ENCODE data around the gene MKRN2OS. TPM values are rescaled to one million over a fixed set of nuclear protein-coding genes. Genes with fewer than 3 reads are reported as not detected.

MKRN2OS gene
- polyA plus RNA-seq, 1 experiment: not detected

GRCh38 chr3:12559520-12559919 is 14.2 kb upstream of the MKRN2OS start:
- Histone ChIP-seq H3K4me3 (ENCODE audit: low read depth, low read length) (no peak overlapping the region), H3K27me3 (ENCODE audit: control insufficient read depth, insufficient read depth, low read length) (no peaks in the 10 kb centered on the region), H3K9me3 (ENCODE audit: control insufficient read depth, insufficient read depth, low read length) (no peaks in the 10 kb centered on the region; the same call in 1 of the 2 replicates), H3K27ac (ENCODE audit: low read depth, low read length) (no peak overlapping the region)
- ChIA-PET POLR2A (interaction anchor here (1.2 kb wide), 1 partner anchor 25 kb away, joined by 3 read pairs; no protein-coding TSS in a partner anchor), CTCF (interaction anchor here (0.6 to 1.2 kb wide), 4 partner anchors 56 to 424 kb away, joined by 3 to 4 read pairs (median 4); no protein-coding TSS in a partner anchor)
- no peak for TF ChIP-seq CTCF (IDR thresholded peaks at IDR 0.05; ENCODE audit: low read depth, low read length)
- DNase-seq (ENCODE audit: low read depth, low spot score): no peak

- TF ChIP-seq CTCF (IDR thresholded peaks at IDR 0.05; ENCODE audit: low read depth, low read length): no peak
- DNase-seq (ENCODE audit: low read depth, low spot score): no peak
- Histone ChIP-seq H3K4me3 (ENCODE audit: low read depth, low read length) (peak overlapping the region; percentile 81), H3K27me3 (ENCODE audit: control insufficient read depth, insufficient read depth, low read length) (no peaks in the 10 kb centered on the region), H3K9me3 (ENCODE audit: control insufficient read depth, insufficient read depth, low read length) (no peaks in the 10 kb centered on the region; the same call in 1 of the 2 replicates), H3K27ac (ENCODE audit: low read depth, low read length) (no peak overlapping the region)
- POLR2A ChIA-PET: interaction anchor here (1.2 to 1.4 kb wide), 2 partner anchors 25 to 50 kb away, joined by 3 to 4 read pairs; no protein-coding TSS in a partner anchor
- CTCF ChIA-PET: interaction anchor here (0.6 to 1.2 kb wide), 4 partner anchors 57 to 424 kb away, joined by 3 to 4 read pairs (median 4); no protein-coding TSS in a partner anchor
These were observed 13.4 kb upstream of the MKRN2OS start for GRCh38 chr3:12558706-12559105.

- POLR2A ChIA-PET: interaction anchor here (1.4 kb wide), 1 partner anchor 49 kb away, joined by 4 read pairs; no protein-coding TSS in a partner anchor
- no peaks in the 10 kb centered on the region for H3K27me3 ChIP-seq (ENCODE audit: control insufficient read depth, insufficient read depth, low read length)
- no peaks in the 10 kb centered on the region; the same call in 1 of the 2 replicates for H3K9me3 ChIP-seq (ENCODE audit: control insufficient read depth, insufficient read depth, low read length)
- no peak for TF ChIP-seq CTCF (IDR thresholded peaks at IDR 0.05; ENCODE audit: low read depth, low read length)
- H3K27ac ChIP-seq (ENCODE audit: low read depth, low read length): peak overlapping the region; percentile 94
- H3K4me3 ChIP-seq (ENCODE audit: low read depth, low read length): peak overlapping the region; percentile 81
- DNase-seq (ENCODE audit: low read depth, low spot score): no peak
- CTCF ChIA-PET: no interaction called here
These were observed 12.3 kb upstream of the MKRN2OS start for GRCh38 chr3:12557473-12558100.

- Histone ChIP-seq H3K27me3 (ENCODE audit: control insufficient read depth, insufficient read depth, low read length) (no peaks in the 10 kb centered on the region), H3K4me3 (ENCODE audit: low read depth, low read length) (peak within 1 kb of the TSS; percentile 81), H3K9me3 (ENCODE audit: control insufficient read depth, insufficient read depth, low read length) (no peaks in the 10 kb centered on the region; the same call in 1 of the 2 replicates), H3K27ac (ENCODE audit: low read depth, low read length) (peak within 1 kb of the TSS; percentile 94)
- CTCF ChIA-PET: no interaction called here
- no peak for TF ChIP-seq CTCF (IDR thresholded peaks at IDR 0.05; ENCODE audit: low read depth, low read length)
- POLR2A ChIA-PET: interaction anchor here (0.6 to 1.1 kb wide), 3 partner anchors 19 to 466 kb away, joined by 3 to 4 read pairs (median 3); no protein-coding TSS in a partner anchor
- peak; percentile 27 for DNase-seq (ENCODE audit: low read depth, low spot score)
These were observed 11.6 kb upstream of the MKRN2OS start, which contains the start of gene MKRN2 for GRCh38 chr3:12556690-12557472. Gene MKRN2, plus strand, starts transcription at chr3:12557087. Its CDS starts 64 bp downstream, at chr3:12557151.

Data from AG04450 (cell line).